A549 (cell line): Measurements from ENCODE around the gene KANTR. TPM values are rescaled to one million over a fixed set of nuclear protein-coding genes. Genes with fewer than 3 reads are reported as not detected.

Experiments
- ATAC-seq, 2 experiments: fragments of 200-7000 bp in 1 of 2; fragments of >200 bp in 1 of 2; cut with Nextera tagmentation in 1 of 2; cut with Tn5 transposase in 1 of 2; 3 replicates each; pipeline versions ENCODE4 v1.8.0 to v1.9.1; 2018 to 2020; ENCODE audit warnings: mild to moderate bottlenecking in 1 of 2, moderate library complexity in 1 of 2
- CTCF ChIA-PET: fragments of 300-600 bp; sonication (Branson Sonifier 250); formaldehyde crosslinking; extraction: SDS; loops from one replicate; lab custom pipeline; 2021; ENCODE audit warnings: antibody characterized with exemption, inconsistent platforms; lab: Yijun Ruan, JAX
- POLR2A ChIA-PET: fragments of 350-600 bp; formaldehyde crosslinking; extraction: SDS; loops from one replicate; lab custom pipeline; 2021; ENCODE audit warnings: antibody characterized with exemption, inconsistent platforms; lab: Yijun Ruan, JAX
- DNase-seq, 2 experiments: peaks; one replicate each; pipeline versions ENCODE4 v3.0.0 to v3.0.0-alpha.2; 2011 to 2016; ENCODE audit warnings: low read depth in 1 of 2, low spot score in 1 of 2
- FAIRE-seq: peaks from 2 replicates; lab custom pipeline; 2011; peaks lifted over from hg19 to GRCh38; lab: Jason Lieb, UNC
- H3K27ac ChIP-seq, 2 experiments: fragments of >200 bp; sonication (Bioruptor Twin); formaldehyde crosslinking; 3 replicates each; pipeline ENCODE4 v1.5.1; 2016 to 2017
- H3K4me1 ChIP-seq: fragments of >200 bp; sonication (Bioruptor Twin); formaldehyde crosslinking; 3 replicates; pipeline ENCODE4 v1.6.1; 2016
- H3K4me2 ChIP-seq: fragments of >200 bp; sonication (Bioruptor Twin); formaldehyde crosslinking; 3 replicates; pipeline ENCODE4 v1.6.1; 2016
- H3K4me3 ChIP-seq: fragments of >200 bp; sonication (Bioruptor Twin); formaldehyde crosslinking; 3 replicates; pipeline ENCODE4 v1.5.1; 2016
- H3K9me3 ChIP-seq: fragments of >200 bp; sonication (Bioruptor Twin); formaldehyde crosslinking; 3 replicates; pipeline ENCODE4 v1.6.1; 2016
- ATOH8 ChIP-seq: fragments of 250-450 bp; sonication (Bioruptor Pico); IDR thresholded peaks from 2 replicates; pipeline ENCODE4 v1.5.0; 2020; ENCODE audit warnings: low read depth, mild to moderate bottlenecking, moderate library complexity
- BHLHE40 ChIP-seq: IDR thresholded peaks from 2 replicates; pipeline ENCODE4 v1.6.1; 2012; ENCODE audit warnings: low read depth, low read length, inconsistent platforms
- CBX2 ChIP-seq: fragments of 200-600 bp; sonication (generic); IDR thresholded peaks from 2 replicates; pipeline ENCODE4 v1.6.1; 2016; ENCODE audit warnings: low read depth, mild to moderate bottlenecking, borderline replicate concordance
- CEBPB ChIP-seq, 2 experiments: fragments of >200 bp in 1 of 2; sonication (Bioruptor Twin) in 1 of 2; formaldehyde crosslinking in 1 of 2; IDR thresholded peaks; 2 replicates each; pipeline ENCODE4 v1.6.1; 2012 to 2016
- CHD2 ChIP-seq: fragments of 150-350 bp; IDR thresholded peaks from 2 replicates; pipeline ENCODE4 v1.6.1; 2014; ENCODE audit warnings: low read length; ENCODE audit not compliant: partially characterized antibody
- CHD4 ChIP-seq: fragments of 200-600 bp; sonication (generic); IDR thresholded peaks from 2 replicates; pipeline ENCODE4 v1.6.1; 2016; ENCODE audit warnings: antibody characterized with exemption, mild to moderate bottlenecking, borderline replicate concordance
- CTCF ChIP-seq: fragments of >200 bp; sonication (Bioruptor Twin); formaldehyde crosslinking; IDR thresholded peaks from 3 replicates; pipeline ENCODE4 v1.5.1; 2016
- ELK1 ChIP-seq: fragments of 150-350 bp; IDR thresholded peaks from 2 replicates; pipeline ENCODE4 v1.6.1; 2014; ENCODE audit warnings: low read depth, mild to moderate bottlenecking, low read length
- EP300 ChIP-seq, 2 experiments: fragments of >200 bp; sonication (Bioruptor Twin); formaldehyde crosslinking; IDR thresholded peaks; 2 replicates in 1 of 2; 3 replicates in 1 of 2; pipeline ENCODE4 v1.6.1; 2016 to 2017
- FOXS1 ChIP-seq: fragments of 250-450 bp; sonication (Bioruptor Pico); IDR thresholded peaks from 2 replicates; pipeline ENCODE4 v1.5.0; 2020; ENCODE audit warnings: mild to moderate bottlenecking, moderate library complexity
- HOXA7 ChIP-seq: fragments of 250-450 bp; sonication (Bioruptor Pico); IDR thresholded peaks from 2 replicates; pipeline ENCODE4 v1.5.0; 2020; ENCODE audit warnings: mild to moderate bottlenecking, moderate library complexity
- HOXB5 ChIP-seq: fragments of 250-450 bp; sonication (Bioruptor Pico); IDR thresholded peaks from 2 replicates; pipeline ENCODE4 v1.5.0; 2020; ENCODE audit warnings: mild to moderate bottlenecking, moderate library complexity
- JUNB ChIP-seq: fragments of >200 bp; sonication (Bioruptor Twin); formaldehyde crosslinking; IDR thresholded peaks from 2 replicates; pipeline ENCODE4 v1.6.1; 2016
- KDM5A ChIP-seq: fragments of 200-600 bp; sonication (generic); IDR thresholded peaks from 2 replicates; pipeline ENCODE4 v1.6.1; 2016; ENCODE audit warnings: antibody characterized with exemption, mild to moderate bottlenecking
- MAFK ChIP-seq: fragments of 450-650 bp; IDR thresholded peaks from 2 replicates; pipeline ENCODE4 v1.6.1; 2014; ENCODE audit not compliant: partially characterized antibody
- MAX ChIP-seq: IDR thresholded peaks from 2 replicates; pipeline ENCODE4 v1.6.1; 2012
- MYC ChIP-seq: IDR thresholded peaks from 2 replicates; pipeline ENCODE4 v1.6.1; 2012; ENCODE audit warnings: mild to moderate bottlenecking, inconsistent platforms, low read length, improper control_type of control experiment, borderline replicate concordance
- PBX3 ChIP-seq: IDR thresholded peaks from 2 replicates; pipeline ENCODE4 v1.6.1; 2012
- PHF8 ChIP-seq: fragments of 200-600 bp; sonication (generic); IDR thresholded peaks from 2 replicates; pipeline ENCODE4 v1.6.1; 2016; ENCODE audit warnings: low read depth, mild to moderate bottlenecking, antibody characterized with exemption, moderate library complexity, borderline replicate concordance
- POLR2AphosphoS2 ChIP-seq: conservative IDR thresholded peaks from 2 replicates; pipeline ENCODE4 v1.6.1; 2012; ENCODE audit warnings: low read length, improper control_type of control experiment, inconsistent platforms
- RARB ChIP-seq: fragments of 250-450 bp; sonication (Bioruptor Pico); IDR thresholded peaks from 2 replicates; pipeline ENCODE4 v1.8.0; 2021; ENCODE audit warnings: mild to moderate bottlenecking, moderate library complexity
- REST ChIP-seq: fragments of 200-600 bp; sonication (generic); IDR thresholded peaks from 2 replicates; pipeline ENCODE4 v1.6.1; 2016; ENCODE audit warnings: antibody characterized with exemption, mild to moderate bottlenecking, moderate library complexity
- SREBF2 ChIP-seq: fragments of 450-650 bp; IDR thresholded peaks from 2 replicates; pipeline ENCODE4 v1.6.1; 2014; ENCODE audit warnings: mild to moderate bottlenecking, moderate library complexity
- ZFP36 ChIP-seq: fragments of 450-650 bp; IDR thresholded peaks from 2 replicates; pipeline ENCODE4 v1.6.1; 2014; ENCODE audit warnings: borderline replicate concordance; ENCODE audit not compliant: partially characterized antibody
- WGBS: methylation state at CpG from one replicate; pipeline ENCODE4 v1.1.6; 2017; ENCODE audit errors: missing lambda C conversion rate; 5-methylcytosine and 5-hydroxymethylcytosine counted together
- polyA plus RNA-seq, 4 experiments: library from polyadenylated mRNA; depleted of rRNA in 3 of 4; stranded (reverse); fragments of >200 nt; fragmentation: RNase III in 1 of 4; extraction: RNeasy Plus Mini Kit Qiagen cat#74134 plus additional on column Dnase treatment in 1 of 4; gene quantifications; 2 replicates in 3 of 4; 3 replicates in 1 of 4; pipeline ENCODE4 v1.2.3, GENCODE V29; 2011 to 2017

The KANTR gene
- polyA plus RNA-seq, 2 of the 4 experiments (the other 2 are of a cell fraction), result 3.3 to 5.7 TPM

- Histone ChIP-seq H3K27ac (no peak overlapping the region; a peak in 1 of 6 replicates), H3K4me3 (no peak overlapping the region), H3K4me1 (peaks cover 10% of the 10 kb centered on the region; the same call in 2 of the 3 replicates), H3K9me3 (no peaks in the 10 kb centered on the region), H3K4me2 (no peak overlapping the region)
- no peak for TF ChIP-seq CHD4
- TF ChIP-seq CTCF, result no peak
- TF ChIP-seq MAX, result no peak
- no peak for TF ChIP-seq CHD2
- TF ChIP-seq HOXB5, result no peak
- no peak for TF ChIP-seq ELK1
- TF ChIP-seq JUNB, result no peak
- no peak for TF ChIP-seq RARB (CRISPR knock-in tag)
- TF ChIP-seq ZFP36, result no peak
- TF ChIP-seq ATOH8 (CRISPR knock-in tag), result no peak
- no peak for TF ChIP-seq MAFK
- ChIA-PET CTCF (interaction anchor here (1.5 kb wide), 1 partner anchor 16 kb away, joined by 5 read pairs; no protein-coding TSS in a partner anchor), POLR2A (interaction anchor here (0.8 kb wide), 1 partner anchor 14 kb away, joined by 4 read pairs; no protein-coding TSS in a partner anchor)
- FAIRE-seq (no peak), DNase-seq (no peak), ATAC-seq (no peak)
- WGBS, result 95% methylated on average over 3 of the region's 3 CpGs
Measured at GRCh38 chrX:53087388-53087831, 6.5 kb upstream of the KANTR start.

GRCh38 chrX:53088136-53088974, 5.6 kb upstream of the KANTR start:
- ChIA-PET POLR2A (no interaction called here), CTCF (interaction anchor here (0.6 to 2.0 kb wide), 3 partner anchors 11 to 98 kb away, joined by 3 to 28 read pairs (median 6); no protein-coding TSS in a partner anchor)
- 73% methylated on average over 44 of the region's 51 CpGs for WGBS
- H3K4me2 ChIP-seq, result peak overlapping the region; percentile 55
- peak overlapping the region; percentile 44 to 64; a peak in 2 of 6 replicates for H3K27ac ChIP-seq
- DNase-seq (peak; percentile 31 to 66), ATAC-seq (peak; percentile 40 to 66; a peak in 5 of 6 replicates), FAIRE-seq (no peak)
- H3K4me3 ChIP-seq, result peak overlapping the region; percentile 29
- H3K4me1 ChIP-seq, result peaks cover 8% of the 10 kb centered on the region; the same call in 2 of the 3 replicates
- no peak for TF ChIP-seq HOXA7 (CRISPR knock-in tag)
- no peak for TF ChIP-seq POLR2AphosphoS2
- no peak for TF ChIP-seq EP300 (IDR thresholded peaks at IDR 0.05)
- no peak for TF ChIP-seq PBX3
- no peak for TF ChIP-seq SREBF2
- TF ChIP-seq CEBPB (IDR thresholded peaks at IDR 0.05), result no peak
- TF ChIP-seq ZFP36, result no peak
- TF ChIP-seq REST, result no peak
- no peak for TF ChIP-seq CBX2
- no peak for TF ChIP-seq FOXS1 (CRISPR knock-in tag)
- TF ChIP-seq PHF8, result no peak
- TF ChIP-seq BHLHE40, result no peak
- no peak for TF ChIP-seq MYC
- no peak for TF ChIP-seq KDM5A
- no peaks in the 10 kb centered on the region for H3K9me3 ChIP-seq
